Endothelial cell of hepatic sinusoid (primary cell): ENCODE data around the gene GTSE1.
"Not testable (repeated sequence)": the region's sequence is repeated elsewhere in the genome, so short reads cannot be mapped to it uniquely, and the experiment has no call there.

Experiments used
- in situ Hi-C: cut with HindIII; loops from 2 replicates; pipeline ENCODE4 v1.10.0; 2017; ENCODE audit warnings: low sequenced_read_pairs

The GTSE1 gene

GRCh38 chr22:46296257-46297150, at the start of gene GTSE1:
Gene GTSE1 (plus strand): TSS chr22:46296870. CDS start chr22:46297401, 531 bp downstream.
- in situ Hi-C loops, result no loop called here

- in situ Hi-C loops, result no loop called here
Measured at GRCh38 chr22:46247443-46247975, 49.2 kb upstream of the GTSE1 start.

- in situ Hi-C loops, result no loop called here
Measured at GRCh38 chr22:46250035-46250782, 46.5 kb upstream of the GTSE1 start, which contains the start of gene CDPF1. Gene CDPF1 (minus strand): TSS chr22:46250293. CDS start chr22:46248284, 2,009 bp downstream.

GRCh38 chr22:46250783-46251125, 45.9 kb upstream of the GTSE1 start:
- in situ Hi-C loops, result no loop called here

- in situ Hi-C loops, result no loop called here
Measured at GRCh38 chr22:46251266-46251665, 45.4 kb upstream of the GTSE1 start.

- in situ Hi-C loops, result no loop called here
Measured at GRCh38 chr22:46251816-46252380, 44.8 kb upstream of the GTSE1 start.

- in situ Hi-C loops, result loop anchor here (5.0 kb wide), 1 partner anchor 76 kb away; no protein-coding TSS in a partner anchor
Measured at GRCh38 chr22:46256358-46256958, 40.2 kb upstream of the GTSE1 start.

GRCh38 chr22:46259374-46259773, 37.3 kb upstream of the GTSE1 start:
- in situ Hi-C loops, result loop anchor here (5.0 kb wide), 1 partner anchor 73 kb away; no protein-coding TSS in a partner anchor

GRCh38 chr22:46260038-46260437, 36.6 kb upstream of the GTSE1 start:
- in situ Hi-C loops, result no loop called here

- in situ Hi-C loops, result no loop called here
Measured at GRCh38 chr22:46262449-46263215, 34.0 kb upstream of the GTSE1 start.

GRCh38 chr22:46263216-46263590, 33.5 kb upstream of the GTSE1 start, which contains the start of gene PKDREJ:
Gene PKDREJ (minus strand): TSS chr22:46263343. CDS start chr22:46263322, 21 bp downstream.
- in situ Hi-C loops, result no loop called here

GRCh38 chr22:46264520-46264919, 32.1 kb upstream of the GTSE1 start:
- in situ Hi-C loops, result not testable (repeated sequence)

GRCh38 chr22:46265627-46266026, 31.0 kb upstream of the GTSE1 start:
- in situ Hi-C loops, result not testable (repeated sequence)

GRCh38 chr22:46267431-46268279, 29.0 kb upstream of the GTSE1 start, which contains the start of gene TTC38:
Gene TTC38 (plus strand): TSS chr22:46268008. CDS start chr22:46268040, 32 bp downstream.
- in situ Hi-C loops, result no loop called here

GRCh38 chr22:46269564-46269963, 27.1 kb upstream of the GTSE1 start:
- in situ Hi-C loops, result no loop called here

- in situ Hi-C loops, result loop anchor here (10.0 kb wide), 1 partner anchor 267 kb away; no protein-coding TSS in a partner anchor
Measured at GRCh38 chr22:46272196-46272595, 24.5 kb upstream of the GTSE1 start.

- in situ Hi-C loops, result loop anchor here (10.0 kb wide), 1 partner anchor 268 kb away; no protein-coding TSS in a partner anchor
Measured at GRCh38 chr22:46272762-46273431, 23.8 kb upstream of the GTSE1 start.
